ENCODE measurements around the gene H2BW2. TPM values are rescaled to one million over a fixed set of nuclear protein-coding genes. Genes with fewer than 3 reads are reported as not detected.
"Not testable (repeated sequence)": the region's sequence is repeated elsewhere in the genome, so short reads cannot be mapped to it uniquely, and the experiment has no call there.

The H2BW2 gene
- total RNA-seq = not detected in 2 replicates

DNA sequence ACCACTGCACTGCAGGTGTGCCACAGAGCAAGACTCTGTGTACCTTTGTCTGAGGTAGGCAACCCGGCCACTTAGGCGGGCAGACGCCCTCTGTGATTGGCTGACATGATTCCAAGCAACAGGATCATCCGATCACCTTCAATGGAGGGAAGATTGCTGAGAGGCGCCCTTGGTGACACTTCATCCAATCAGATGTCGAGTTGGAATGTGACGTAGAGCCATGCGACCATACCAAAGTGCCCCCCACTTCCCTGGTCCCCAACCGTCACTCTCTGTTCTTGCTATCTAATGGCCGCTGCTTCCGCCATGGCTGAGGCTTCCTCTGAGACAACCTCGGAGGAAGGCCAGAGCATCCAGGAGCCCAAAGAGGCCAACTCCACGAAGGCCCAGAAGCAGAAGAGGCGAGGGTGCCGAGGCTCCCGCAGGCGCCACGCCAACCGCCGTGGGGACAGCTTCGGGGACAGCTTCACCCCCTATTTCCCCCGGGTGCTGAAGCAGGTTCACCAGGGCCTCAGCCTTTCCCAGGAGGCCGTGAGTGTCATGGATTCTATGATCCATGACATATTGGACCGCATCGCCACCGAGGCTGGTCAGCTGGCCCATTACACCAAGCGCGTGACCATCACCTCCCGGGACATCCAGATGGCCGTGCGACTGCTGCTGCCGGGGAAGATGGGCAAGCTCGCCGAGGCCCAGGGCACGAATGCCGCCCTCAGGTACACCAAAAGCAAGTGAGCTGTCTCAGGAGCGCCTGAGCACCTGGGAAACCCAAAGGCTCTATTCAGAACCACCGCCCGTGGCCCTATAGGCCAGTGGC lies at the start of gene H2BW2:
Gene H2BW2, plus strand, starts transcription at position 268 of the 817 bp plus-strand sequence. Its CDS starts 39 bp downstream, at position 307.
- no peak for DNase-seq

DNA sequence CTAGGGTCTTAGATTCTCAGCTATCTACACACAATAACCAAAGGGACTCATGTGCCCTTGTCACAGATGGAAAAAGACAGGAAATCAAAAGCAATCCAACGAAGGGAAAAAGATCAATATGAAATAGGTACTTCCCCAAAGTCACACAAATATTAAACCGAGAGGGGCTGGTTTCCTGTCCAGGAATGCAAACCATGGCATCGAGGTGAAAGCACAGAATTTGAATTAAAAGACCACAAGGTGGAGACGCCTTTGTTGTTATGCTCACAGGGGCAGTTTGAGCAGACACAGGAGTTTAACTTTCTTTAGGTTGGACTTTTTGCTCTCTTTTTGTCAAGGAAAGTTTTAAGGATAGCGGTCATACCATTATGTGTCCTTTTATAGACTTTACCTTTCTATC lies 40.5 kb upstream of the H2BW2 start:
- DNase-seq = no peak

DNA sequence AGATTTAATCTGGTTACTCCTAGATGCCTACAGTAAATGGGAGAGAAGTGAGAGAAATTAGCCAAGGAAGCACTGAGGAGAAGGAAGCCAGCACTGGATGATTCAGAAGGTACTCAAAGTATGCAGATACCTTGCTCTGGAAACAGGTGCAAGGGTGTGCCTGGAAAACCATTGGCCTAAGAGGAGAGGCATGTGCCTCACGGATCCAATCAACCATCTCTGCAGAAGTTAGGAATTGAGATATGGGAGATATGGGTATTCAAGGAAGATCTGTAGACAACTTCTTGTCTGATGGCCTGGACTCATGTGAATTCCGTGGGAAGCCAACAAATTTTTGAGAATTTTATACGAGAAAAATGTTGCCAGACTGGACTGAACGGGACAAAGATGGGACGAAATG lies 30.9 kb upstream of the H2BW2 start:
- DNase-seq = no peak

DNA sequence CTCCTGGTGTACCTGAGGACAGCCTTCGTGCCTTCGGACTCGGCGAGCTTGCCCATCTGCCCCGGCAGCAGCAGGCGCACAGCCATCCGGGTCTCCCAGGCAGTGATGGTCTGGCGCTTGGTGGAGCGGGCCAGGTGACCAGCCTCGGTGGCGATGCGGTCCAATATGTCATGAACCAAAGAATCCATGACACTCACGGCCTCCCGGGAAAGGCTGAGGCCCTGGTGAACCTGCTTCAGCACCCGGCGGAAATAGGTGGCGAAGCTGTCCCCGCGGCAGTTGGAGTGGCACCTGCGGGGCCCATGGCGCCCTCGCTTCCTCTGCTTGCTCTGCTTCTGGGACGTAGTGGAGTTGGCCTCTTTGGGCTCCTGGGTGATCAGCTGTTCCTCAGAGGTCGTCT lies 26.6 kb upstream of the H2BW2 start:
- no peak for DNase-seq

DNA sequence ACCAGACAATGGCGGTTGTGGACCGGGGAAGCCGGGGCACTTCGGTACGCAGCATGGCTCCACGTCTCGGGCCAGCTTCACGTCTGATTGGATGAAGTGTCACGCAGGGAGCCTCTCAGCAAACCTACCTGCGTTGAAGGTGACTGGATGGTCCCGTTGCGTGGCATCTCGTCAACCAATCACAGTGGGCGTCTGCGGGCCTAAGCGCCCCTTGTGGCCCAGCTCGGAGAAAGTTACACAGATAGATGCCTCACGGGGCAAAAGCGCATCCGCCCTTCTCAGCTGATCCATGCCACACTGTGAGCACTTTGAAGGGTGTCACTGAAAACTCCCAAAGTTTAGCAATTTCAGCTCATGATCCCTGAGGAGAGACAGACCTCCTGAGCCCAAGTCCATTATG lies 26.1 kb upstream of the H2BW2 start, which contains the start of gene H2BW1:
Gene H2BW1, minus strand, starts transcription at position 103 of the 400 bp plus-strand sequence. CDS start 132 bp downstream, outside the sequence.
- no peak for DNase-seq

DNA sequence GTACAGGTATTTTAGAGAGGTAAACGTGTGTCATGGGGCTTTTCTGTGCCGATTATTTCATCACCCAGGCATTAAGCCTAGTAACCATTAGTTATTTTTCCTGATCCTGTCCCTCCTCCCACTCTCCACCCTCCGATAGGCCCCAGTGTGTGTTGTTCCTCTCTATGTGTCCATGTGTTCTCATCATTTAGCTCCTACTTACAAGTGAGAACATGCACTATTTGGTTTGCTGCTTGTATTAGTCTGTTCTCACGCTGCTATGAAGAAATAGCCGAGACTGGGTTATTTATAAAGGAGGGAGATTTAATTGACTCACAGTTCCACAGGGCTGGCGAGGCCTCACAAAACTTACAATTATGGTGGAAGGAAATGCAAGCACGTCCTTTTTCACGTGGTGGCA lies 24.2 kb upstream of the H2BW2 start:
- DNase-seq = not testable (repeated sequence)

DNA sequence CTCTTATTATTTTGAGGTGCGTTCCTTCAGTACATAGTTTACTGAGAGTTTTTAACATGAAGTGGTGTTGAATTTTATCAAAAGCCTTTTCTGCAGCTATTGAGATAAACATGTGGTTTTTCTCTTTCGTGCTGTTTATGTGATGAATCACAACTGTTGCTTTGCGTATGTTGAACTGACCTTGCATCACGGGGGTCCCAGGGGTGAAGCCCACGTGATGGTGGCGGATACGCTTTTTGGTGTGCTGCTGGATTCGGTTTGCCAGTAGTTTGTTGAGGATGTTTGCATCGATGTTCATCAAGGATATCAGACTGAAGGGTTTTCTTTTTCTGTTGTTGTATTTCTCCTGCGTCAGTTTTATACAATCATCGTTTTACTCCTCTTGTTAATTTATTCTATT lies 21.6 kb upstream of the H2BW2 start:
- no peak for DNase-seq

DNA sequence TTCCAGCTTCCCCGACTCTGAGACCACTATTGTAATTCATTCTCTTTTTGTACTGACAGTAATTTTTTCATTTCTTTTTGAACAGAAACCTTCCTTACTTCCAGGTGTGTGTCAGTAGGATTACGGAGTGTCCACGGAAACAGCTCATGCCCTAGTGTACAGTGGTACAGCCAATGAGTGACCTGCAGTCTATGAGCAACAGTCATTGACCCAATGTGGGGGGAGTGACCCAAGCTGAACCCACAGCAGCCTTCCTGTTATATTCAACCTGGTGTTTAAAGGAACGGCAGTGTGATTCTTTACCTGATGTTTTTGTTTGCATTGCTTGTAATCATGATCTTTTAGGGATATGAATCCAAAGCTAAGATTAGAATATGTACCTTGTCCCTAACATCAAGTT lies 1.2 kb downstream of the H2BW2 start:
- no peak for DNase-seq

DNA sequence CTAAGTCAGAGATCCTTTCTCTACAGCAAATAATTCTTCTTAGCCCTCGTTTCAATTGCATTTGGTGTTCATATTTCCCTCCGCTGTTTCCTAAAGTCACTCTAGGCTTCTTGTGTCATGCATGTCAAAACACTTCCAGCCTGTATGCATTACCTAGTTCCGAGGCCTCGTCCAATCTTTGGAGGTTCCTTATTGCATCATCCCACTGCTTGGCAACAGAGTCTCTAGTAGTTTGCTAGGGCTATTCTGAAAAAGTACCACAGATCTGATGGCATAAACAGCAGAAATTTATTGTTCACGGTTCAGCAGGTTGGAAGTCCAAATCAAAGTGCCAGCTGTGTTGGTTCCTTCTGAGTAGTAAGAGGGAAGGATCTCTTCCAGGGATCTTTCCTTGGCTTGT lies 5.9 kb downstream of the H2BW2 start:
- DNase-seq = no peak

DNA sequence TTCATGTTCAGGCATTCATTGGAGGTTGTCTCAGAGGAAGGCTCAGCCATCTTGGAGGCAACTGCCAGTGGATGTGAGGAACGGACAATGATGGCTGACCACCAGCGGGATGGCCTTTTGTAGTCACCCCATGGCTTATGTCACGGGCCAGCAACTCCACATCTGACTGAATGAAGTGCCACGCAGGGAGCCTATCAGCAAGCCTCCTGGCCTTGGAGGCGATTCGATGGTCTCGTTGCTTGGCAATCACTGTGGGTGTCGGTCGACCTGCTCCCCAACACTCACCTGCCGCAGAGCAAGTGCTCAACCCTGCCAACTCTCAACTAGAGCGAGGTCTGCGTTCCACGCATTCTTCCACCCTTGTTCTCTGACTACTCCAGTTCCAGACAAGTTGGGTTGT lies 7.4 kb downstream of the H2BW2 start:
- no peak for DNase-seq

DNA sequence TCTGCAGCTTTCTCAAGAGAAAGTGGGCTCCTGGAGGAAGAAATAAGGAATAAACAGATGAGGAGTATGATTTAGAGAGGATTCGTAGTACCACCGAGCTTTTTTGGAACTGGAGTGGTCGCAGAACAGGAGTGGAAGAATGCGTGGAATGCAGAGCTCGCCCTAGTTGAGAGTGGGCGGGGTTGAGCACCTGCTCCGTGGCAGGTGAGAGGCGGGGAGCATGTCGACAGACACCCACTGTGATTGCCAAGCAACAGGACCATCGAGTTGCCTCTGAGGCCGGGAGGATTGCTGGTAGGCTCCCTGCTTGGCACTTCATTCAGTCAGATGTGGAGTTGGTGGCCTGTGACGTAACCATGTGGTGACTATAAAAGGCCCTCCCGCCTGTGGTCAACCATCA lies 15.2 kb downstream of the H2BW2 start:
- not testable (repeated sequence) for DNase-seq

DNA sequence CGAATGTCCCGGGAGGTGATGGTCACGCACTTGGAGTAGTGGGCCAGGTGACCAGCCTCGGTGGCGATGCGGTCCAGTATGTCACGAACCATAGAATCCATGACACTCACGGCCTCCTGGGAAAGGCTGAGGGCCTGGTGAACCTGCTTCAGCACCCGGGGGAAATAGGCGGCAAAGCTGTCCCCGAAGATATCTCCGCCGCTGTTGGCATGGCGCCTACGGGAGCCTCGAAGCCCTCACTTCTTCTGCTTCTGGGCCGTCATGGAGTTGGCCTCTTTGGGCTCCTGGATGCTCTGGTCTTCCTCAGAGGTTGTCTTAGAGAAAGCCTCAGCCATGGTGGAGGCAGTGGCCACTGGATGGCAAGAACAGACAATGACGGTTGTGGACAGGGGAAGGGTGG lies 22.9 kb downstream of the H2BW2 start:
- not testable (repeated sequence) for DNase-seq

DNA sequence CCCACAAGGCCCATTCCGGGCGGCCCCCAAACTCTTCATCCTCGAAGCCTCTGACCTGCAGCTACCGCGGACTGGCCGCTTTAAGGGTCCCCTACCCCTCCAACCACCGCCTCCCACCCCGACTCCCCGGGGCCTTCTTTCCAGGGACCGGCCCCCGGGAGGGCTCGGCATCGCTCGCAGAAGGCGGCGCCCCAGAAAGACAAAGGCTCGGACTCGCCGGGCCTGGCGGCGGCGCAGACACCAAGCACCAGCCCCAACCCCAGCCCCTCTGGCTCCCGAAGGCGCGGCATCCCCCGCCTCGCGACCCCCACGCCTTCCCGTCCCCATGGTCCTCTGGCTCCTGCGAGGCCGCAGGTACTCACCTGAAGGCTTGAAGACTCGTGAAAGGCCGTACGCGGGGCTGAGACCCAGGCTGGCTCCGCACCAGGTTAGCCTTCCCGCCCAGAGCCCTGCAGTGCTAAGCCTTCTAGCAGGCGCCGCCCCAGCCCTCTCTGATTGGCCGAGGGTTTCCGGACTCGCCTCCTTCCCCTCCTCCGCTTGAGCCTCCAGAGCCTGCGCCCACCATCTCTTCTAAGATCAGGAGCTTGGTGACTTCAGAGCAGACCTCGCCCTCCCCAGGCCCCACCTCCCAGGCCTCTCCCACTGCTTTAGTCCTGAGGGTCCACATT lies 36.2 kb downstream of the H2BW2 start, which contains the start of gene TMSB15C:
Gene TMSB15C, minus strand, starts transcription at position 459 of the 668 bp plus-strand sequence.
- not testable (repeated sequence) for DNase-seq

DNA sequence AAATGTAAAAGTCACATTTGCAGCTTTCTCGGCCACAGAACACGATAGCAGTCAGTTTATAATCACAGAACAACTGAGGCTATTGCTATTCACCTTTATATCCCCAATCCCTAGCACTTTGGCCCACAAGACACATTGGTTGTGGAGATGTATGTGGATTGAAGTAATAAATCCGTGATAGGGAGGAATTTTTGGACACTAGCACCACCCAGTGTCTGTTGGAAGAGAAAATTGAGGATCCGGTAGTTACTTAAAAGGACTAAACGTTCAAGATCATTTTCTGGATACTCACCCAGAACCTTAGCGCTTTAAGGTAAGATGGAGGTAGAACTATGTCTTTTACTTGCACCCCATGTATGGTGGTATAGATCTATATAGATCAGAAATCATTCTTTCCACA lies 38.1 kb downstream of the H2BW2 start:
- DNase-seq = not testable (repeated sequence)

DNA sequence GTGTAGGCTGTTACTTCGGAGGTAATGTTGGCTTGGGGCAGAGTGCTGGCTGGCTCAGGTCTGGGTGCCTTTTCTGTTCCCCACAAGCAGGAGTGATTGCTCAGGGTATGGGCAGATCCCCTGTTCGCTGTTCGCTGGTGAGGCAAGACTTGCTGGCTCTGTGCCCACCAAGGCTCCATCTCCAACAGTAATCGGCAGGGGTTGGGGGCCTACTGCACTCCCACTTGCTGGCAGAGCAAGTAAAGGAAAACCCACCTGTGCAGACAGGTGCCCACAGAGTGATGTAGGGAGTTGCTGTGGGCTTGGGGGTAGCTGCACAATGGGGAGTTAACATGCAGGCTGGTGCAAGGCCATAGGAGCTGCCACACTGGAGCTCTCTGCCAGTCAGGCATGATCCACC lies 44.3 kb downstream of the H2BW2 start:
- DNase-seq = no peak

DNA sequence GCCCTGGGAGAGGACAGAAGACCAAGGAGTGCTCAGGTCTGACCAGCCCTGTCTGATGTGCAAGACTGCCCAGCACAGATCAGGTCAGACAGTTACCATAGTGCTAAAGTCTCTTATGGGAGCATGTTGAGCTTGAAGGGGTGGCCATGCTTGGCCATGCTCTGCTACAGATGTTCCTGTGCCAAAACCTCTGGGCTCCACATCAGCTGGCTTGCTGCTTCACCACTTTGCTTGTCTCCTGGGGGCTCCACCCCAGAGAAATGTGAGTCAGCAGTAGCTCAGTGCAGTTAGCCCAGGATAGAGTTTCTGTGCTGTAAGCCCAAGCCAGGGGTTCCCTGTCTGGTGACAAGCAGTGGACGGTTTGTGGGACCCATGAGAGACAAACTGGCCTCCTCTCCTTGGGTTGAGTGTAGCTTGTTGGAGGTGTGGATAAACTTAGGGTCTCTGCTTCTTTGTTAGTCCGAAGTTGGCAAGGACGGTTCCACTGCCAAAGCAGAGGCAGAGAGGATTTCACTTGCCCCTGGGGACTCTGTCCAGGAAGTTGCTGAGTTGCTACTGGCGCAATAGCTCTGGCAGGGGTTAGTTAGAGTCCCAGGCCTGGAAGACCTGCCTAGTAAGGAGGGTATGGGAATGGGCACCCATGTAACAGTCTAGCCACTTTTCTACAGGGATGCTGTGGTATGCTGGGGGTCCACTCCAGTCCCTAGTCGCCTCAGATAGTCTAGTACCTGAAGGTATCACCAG lies 45.0 kb downstream of the H2BW2 start:
- DNase-seq = no peak

DNA sequence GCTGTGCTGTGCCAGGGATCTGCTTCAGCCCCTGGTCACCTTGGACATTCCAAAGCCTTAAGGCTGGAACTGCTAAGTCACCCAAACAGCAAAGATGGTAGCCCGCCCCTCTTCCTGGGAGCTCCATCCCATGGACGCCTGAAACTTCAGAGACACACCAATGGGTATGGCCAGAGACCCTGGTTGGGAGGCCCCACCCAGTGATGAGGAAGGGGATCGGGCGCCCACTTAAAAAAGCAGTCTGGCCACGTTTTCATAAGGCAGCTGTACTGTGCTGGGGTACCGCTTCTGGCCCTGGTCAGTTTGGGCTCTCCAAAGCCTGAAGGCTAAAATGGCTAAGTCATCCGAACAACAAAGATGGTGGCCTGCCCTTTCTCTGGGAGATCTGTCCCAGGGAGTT lies 45.7 kb downstream of the H2BW2 start:
- DNase-seq = no peak

DNA sequence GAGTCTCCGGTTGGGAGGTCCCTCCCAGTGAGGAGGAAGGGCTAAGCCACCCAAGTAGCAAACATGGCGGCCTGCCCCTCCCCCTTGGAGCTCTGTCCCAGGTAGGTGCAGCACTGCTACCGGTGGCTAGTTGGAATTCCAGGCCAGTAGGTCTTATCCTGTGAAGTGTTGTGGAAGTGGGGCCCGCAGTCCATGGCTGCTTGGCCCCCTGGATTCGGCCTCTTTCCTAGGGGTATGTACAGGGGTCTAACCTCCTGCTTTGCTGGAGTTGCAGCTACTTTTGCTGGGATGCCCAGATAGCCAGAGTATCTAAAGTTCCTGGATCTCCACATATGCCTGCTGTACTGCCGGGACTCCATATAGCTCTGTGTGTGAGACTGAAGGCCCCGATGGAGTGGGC lies 46.2 kb downstream of the H2BW2 start:
- DNase-seq = no peak

Other genes starting within 250 kb of the H2BW2 start
- 0.56 and 0.68 TPM in 2 replicates for gene RAB9B, start 207.7 kb upstream of the H2BW2 start, total RNA-seq
- gene TMSB15B, start 77.3 kb upstream of the H2BW2 start, total RNA-seq = 2.8 and 6.5 TPM in 2 replicates
- gene H2BW1, start 26.2 kb upstream of the H2BW2 start, total RNA-seq = not detected in 2 replicates
- 2.3 and 4.3 TPM in 2 replicates for gene TMSB15C, start 36.3 kb downstream of the H2BW2 start, total RNA-seq
- gene ZCCHC18, start 72.6 kb downstream of the H2BW2 start, total RNA-seq = 1.1 and 1.4 TPM in 2 replicates
- 5.3 and 10.7 TPM in 2 replicates for gene SLC25A53, start 117.1 kb downstream of the H2BW2 start, total RNA-seq
- 27.4 and 32.7 TPM in 2 replicates for gene FAM199X, start 126.5 kb downstream of the H2BW2 start, total RNA-seq
- gene ESX1, start 215.0 kb downstream of the H2BW2 start, total RNA-seq = not detected in 2 replicates